Neutrophil (primary cell): ENCODE data around the gene AGAP1.

Experiments used
- H3K27ac ChIP-seq: fragments of 200-600 bp; sonication (generic); 2 replicates; pipeline ENCODE4 v1.5.1; 2016; ENCODE audit warnings: mild to moderate bottlenecking, moderate library complexity
- H3K27me3 ChIP-seq: fragments of 200-600 bp; sonication (generic); 2 replicates; pipeline ENCODE4 v1.6.0; 2016; ENCODE audit warnings: mild to moderate bottlenecking
- H3K36me3 ChIP-seq: fragments of 200-600 bp; sonication (generic); 2 replicates; pipeline ENCODE4 v1.5.1; 2017
- H3K4me1 ChIP-seq, 2 experiments: fragments of 200-600 bp in 1 of 2; sonication (generic) in 1 of 2; 1 replicate in 1 of 2; 2 replicates in 1 of 2; pipeline versions ENCODE4 v1.5.1 to v1.6.1; 2013 to 2016; ENCODE audit warnings: low read depth in 1 of 2, low read length in 1 of 2, mild to moderate bottlenecking in 1 of 2, moderate library complexity in 1 of 2; ENCODE audit not compliant: control insufficient read depth in 1 of 2, insufficient read depth in 1 of 2
- H3K4me3 ChIP-seq, 2 experiments: fragments of 200-600 bp in 1 of 2; sonication (generic) in 1 of 2; 1 replicate in 1 of 2; 2 replicates in 1 of 2; pipeline ENCODE4 v1.5.1; 2013 to 2016; ENCODE audit warnings: low read depth in 1 of 2, low read length in 1 of 2, mild to moderate bottlenecking in 1 of 2, moderate library complexity in 1 of 2
- H3K9me3 ChIP-seq: fragments of 200-600 bp; sonication (generic); 2 replicates; pipeline ENCODE4 v1.5.1; 2016
- CTCF ChIP-seq: fragments of 200-600 bp; sonication (generic); IDR thresholded peaks from 2 replicates; pipeline ENCODE4 v1.5.1; 2016; ENCODE audit warnings: antibody characterized with exemption

AGAP1 gene

GRCh38 chr2:235545339-235546150 lies 51.7 kb downstream of the AGAP1 start:
- H3K4me1 ChIP-seq: no peaks in the 10 kb centered on the region
- no peaks in the 10 kb centered on the region for H3K27me3 ChIP-seq
- TF ChIP-seq CTCF: no peak
- no peaks in the 10 kb centered on the region for H3K36me3 ChIP-seq
- H3K27ac ChIP-seq: no peak overlapping the region
- no peaks in the 10 kb centered on the region for H3K9me3 ChIP-seq
- H3K4me3 ChIP-seq: no peak overlapping the region

GRCh38 chr2:235546151-235546435 lies 52.2 kb downstream of the AGAP1 start:
- Histone ChIP-seq H3K27ac (no peak overlapping the region), H3K4me1 (no peaks in the 10 kb centered on the region), H3K4me3 (no peak overlapping the region), H3K27me3 (no peaks in the 10 kb centered on the region), H3K9me3 (no peaks in the 10 kb centered on the region), H3K36me3 (no peaks in the 10 kb centered on the region)
- no peak for TF ChIP-seq CTCF

- no peaks in the 10 kb centered on the region for H3K36me3 ChIP-seq
- H3K27ac ChIP-seq: no peak overlapping the region
- no peaks in the 10 kb centered on the region for H3K9me3 ChIP-seq
- H3K4me3 ChIP-seq: no peak overlapping the region
- peaks cover under 1% of the 10 kb centered on the region for H3K27me3 ChIP-seq
- no peak for TF ChIP-seq CTCF
- no peaks in the 10 kb centered on the region for H3K4me1 ChIP-seq
Observed at GRCh38 chr2:235546436-235546835, 52.6 kb downstream of the AGAP1 start.

GRCh38 chr2:235549735-235550377 lies 56.0 kb downstream of the AGAP1 start:
- TF ChIP-seq CTCF: no peak
- no peaks in the 10 kb centered on the region for H3K4me1 ChIP-seq

GRCh38 chr2:235550378-235550760 lies 56.5 kb downstream of the AGAP1 start:
- H3K36me3 ChIP-seq: no peaks in the 10 kb centered on the region
- no peak overlapping the region for H3K4me3 ChIP-seq
- no peak for TF ChIP-seq CTCF
- no peak overlapping the region for H3K27ac ChIP-seq
- H3K4me1 ChIP-seq: no peaks in the 10 kb centered on the region
- H3K27me3 ChIP-seq: peaks cover 24% of the 10 kb centered on the region
- no peaks in the 10 kb centered on the region for H3K9me3 ChIP-seq

More at GRCh38 chr2:235549735-235550377, 56.0 kb downstream of the AGAP1 start:
- no peak overlapping the region for H3K4me3 ChIP-seq
- no peaks in the 10 kb centered on the region for H3K36me3 ChIP-seq
- H3K9me3 ChIP-seq: no peaks in the 10 kb centered on the region
- H3K27ac ChIP-seq: no peak overlapping the region
- peaks cover 22% of the 10 kb centered on the region for H3K27me3 ChIP-seq
